Measurements from ENCODE around the gene SLC44A3. TPM values are rescaled to one million over a fixed set of nuclear protein-coding genes. Genes with fewer than 3 reads are reported as not detected.
A peak's percentile ranks its signal among the peaks of the same experiment; 100 is the strongest.

The SLC44A3 gene
- total and polyA plus RNA-seq, 7 donors, result 1.2 to 28.5 (median 4.7) TPM

GRCh38 chr1:94852788-94853187 lies 32.6 kb downstream of the SLC44A3 start:
- H3K27me3 ChIP-seq, result no peaks in the 10 kb centered on the region
- intact Hi-C loops (cut with DNase I), result no loop called here
- H3K27ac ChIP-seq, result no peak overlapping the region
- H3K9me3 ChIP-seq, result no peaks in the 10 kb centered on the region
- H3K4me3 ChIP-seq, result no peak overlapping the region
- WGBS, 2 donors, result 19 to 50% methylated on average over 2 of the region's 2 CpGs
- no peaks in the 10 kb centered on the region for H3K36me3 ChIP-seq
- TF ChIP-seq CTCF (IDR thresholded peaks at IDR 0.05) (no peak), POLR2A (IDR thresholded peaks at IDR 0.05) (no peak), EP300 (IDR thresholded peaks at IDR 0.05) (no peak), POLR2AphosphoS5 (IDR thresholded peaks at IDR 0.05) (no peak)
- DNase-seq, result no peak
- peaks cover 0 to 15% (median 13%) of the 10 kb centered on the region in 4 donors for H3K4me1 ChIP-seq

- H3K9me3 ChIP-seq, result no peaks in the 10 kb centered on the region
- H3K27ac ChIP-seq, result peak overlapping the region; percentile 80 to 90 (median 84)
- H3K4me3 ChIP-seq, result peak overlapping the region; percentile 29 to 49 (median 48)
- H3K4me1 ChIP-seq, result peaks cover 0 to 25% (median 18%) of the 10 kb centered on the region in 4 donors
- TF ChIP-seq POLR2AphosphoS5 (IDR thresholded peaks at IDR 0.05) (peak in 3 of 4 donors; percentile 42 to 54 (median 53)), EP300 (IDR thresholded peaks at IDR 0.05) (no peak), CTCF (IDR thresholded peaks at IDR 0.05) (peak; percentile 87 to 99 (median 98)), POLR2A (IDR thresholded peaks at IDR 0.05) (no peak)
- WGBS, 2 donors, result 18% methylated on average over 21 of the region's 21 CpGs
- no peaks in the 10 kb centered on the region for H3K36me3 ChIP-seq
- H3K27me3 ChIP-seq, result no peaks in the 10 kb centered on the region
- DNase-seq, result peak; percentile 96
- intact Hi-C loops (cut with DNase I), result loop anchor here (1.0 to 2.0 kb wide), 3 partner anchors 73 to 380 kb away; partner anchors contain the start of genes CNN3 and RWDD3
These were observed 34.5 kb downstream of the SLC44A3 start for GRCh38 chr1:94854458-94855306.

- peaks cover 0 to 29% (median 20%) of the 10 kb centered on the region in 4 donors for H3K4me1 ChIP-seq
- H3K36me3 ChIP-seq, result no peaks in the 10 kb centered on the region
- no peaks in the 10 kb centered on the region for H3K27me3 ChIP-seq
- H3K4me3 ChIP-seq, result peak overlapping the region in 2 of 4 donors; percentile 29 to 49
- peak overlapping the region; percentile 80 to 90 (median 84) for H3K27ac ChIP-seq
- intact Hi-C loops (cut with DNase I), result loop anchor here (2.0 kb wide), 1 partner anchor 379 kb away; the partner anchor contains the start of gene RWDD3
- WGBS, 2 donors, result 40 to 79% methylated on average over 2 of the region's 2 CpGs
- TF ChIP-seq POLR2AphosphoS5 (IDR thresholded peaks at IDR 0.05) (no peak), EP300 (IDR thresholded peaks at IDR 0.05) (no peak), POLR2A (IDR thresholded peaks at IDR 0.05) (no peak), CTCF (IDR thresholded peaks at IDR 0.05) (no peak)
- no peaks in the 10 kb centered on the region for H3K9me3 ChIP-seq
- no peak for DNase-seq
These were observed 35.1 kb downstream of the SLC44A3 start for GRCh38 chr1:94855307-94855700.

- no peaks in the 10 kb centered on the region for H3K36me3 ChIP-seq
- no peaks in the 10 kb centered on the region for H3K9me3 ChIP-seq
- intact Hi-C loops (cut with DNase I), result no loop called here
- H3K27me3 ChIP-seq, result no peaks in the 10 kb centered on the region
- no peak for DNase-seq
- TF ChIP-seq CTCF (IDR thresholded peaks at IDR 0.05), result no peak
- no peak for TF ChIP-seq EP300 (IDR thresholded peaks at IDR 0.05)
- no peak for TF ChIP-seq POLR2AphosphoS5 (IDR thresholded peaks at IDR 0.05)
- no peak for TF ChIP-seq POLR2A (IDR thresholded peaks at IDR 0.05)
- H3K27ac ChIP-seq, result peak overlapping the region in 2 of 4 donors; percentile 83 to 84
- WGBS, 2 donors, result 21 to 63% methylated on average over 5 of the region's 5 CpGs
- peaks cover 0 to 29% (median 20%) of the 10 kb centered on the region in 4 donors for H3K4me1 ChIP-seq
- no peak overlapping the region for H3K4me3 ChIP-seq
These were observed 35.8 kb downstream of the SLC44A3 start for GRCh38 chr1:94856004-94856403.
